NCI-H1930 (cell line): ENCODE results near the gene GFI1.
"Not testable (repeated sequence)": the region's sequence is repeated elsewhere in the genome, so short reads cannot be mapped to it uniquely, and the experiment has no call there.

ENCODE experiments used
- DNase-seq, 2 experiments: peaks; one replicate each; lab custom pipeline; 2025; lab: John Stamatoyannopoulos, UW

Gene GFI1

GRCh38 chr1:92486251-92487077, at the start of gene GFI1:
TSS of gene GFI1 (minus strand) at chr1:92486925. CDS start at chr1:92483487, 3,438 bp downstream.
- DNase-seq = peak; percentile 17 to 57

- not testable (repeated sequence) for DNase-seq
Measured at GRCh38 chr1:92532371-92532770, 45.6 kb upstream of the GFI1 start.

GRCh38 chr1:92531939-92532338, 45.2 kb upstream of the GFI1 start:
- DNase-seq = not testable (repeated sequence)

- no peak for DNase-seq
Measured at GRCh38 chr1:92527670-92528069, 40.9 kb upstream of the GFI1 start.

- DNase-seq = not testable (repeated sequence)
Measured at GRCh38 chr1:92524944-92525590, 38.3 kb upstream of the GFI1 start.

- no peak for DNase-seq
Measured at GRCh38 chr1:92519043-92519442, 32.3 kb upstream of the GFI1 start.

GRCh38 chr1:92516574-92516973, 29.8 kb upstream of the GFI1 start:
- DNase-seq = no peak

- DNase-seq = no peak
Measured at GRCh38 chr1:92515796-92516201, 29.1 kb upstream of the GFI1 start.

- no peak for DNase-seq
Measured at GRCh38 chr1:92511541-92511940, 24.8 kb upstream of the GFI1 start.

GRCh38 chr1:92509619-92510018, 22.9 kb upstream of the GFI1 start:
- no peak for DNase-seq

GRCh38 chr1:92505015-92505692, 18.4 kb upstream of the GFI1 start:
- DNase-seq = no peak

- DNase-seq = no peak
Measured at GRCh38 chr1:92504291-92505014, 17.7 kb upstream of the GFI1 start.

- no peak for DNase-seq
Measured at GRCh38 chr1:92503926-92504285, 17.2 kb upstream of the GFI1 start.

- no peak for DNase-seq
Measured at GRCh38 chr1:92503043-92503925, 16.6 kb upstream of the GFI1 start.

GRCh38 chr1:92502247-92502646, 15.5 kb upstream of the GFI1 start:
- no peak for DNase-seq

- DNase-seq = no peak
Measured at GRCh38 chr1:92500552-92500951, 13.8 kb upstream of the GFI1 start.

GRCh38 chr1:92495392-92496063, 8.8 kb upstream of the GFI1 start:
- DNase-seq = no peak

- DNase-seq = no peak
Measured at GRCh38 chr1:92494485-92495141, 7.9 kb upstream of the GFI1 start.

GRCh38 chr1:92493139-92493538, 6.4 kb upstream of the GFI1 start:
- no peak for DNase-seq

- DNase-seq = no peak
Measured at GRCh38 chr1:92488832-92489231, 2.1 kb upstream of the GFI1 start.
